Endothelial cell of umbilical vein (primary cell): Measurements from ENCODE around the gene SETD2. TPM values are rescaled to one million over a fixed set of nuclear protein-coding genes. Genes with fewer than 3 reads are reported as not detected.
A peak's percentile ranks its signal among the peaks of the same experiment; 100 is the strongest.

Experiments used
- BruUV-seq: library from RNA; stranded (reverse); fragments of 400-500 nt; replicated peaks from 2 replicates; lab custom pipeline; 2021; lab: Mats Ljungman, UMichigan
- CTCF ChIA-PET: fragments of 300-600, 350-600 bp; sonication (Branson Sonifier 250); formaldehyde crosslinking; loops from one replicate; lab custom pipeline; 2021; ENCODE audit warnings: antibody characterized with exemption, inconsistent platforms; lab: Charles Lee
- POLR2A ChIA-PET: fragments of 300-600, 350-600 bp; sonication (Branson Sonifier 250); formaldehyde crosslinking; loops from one replicate; lab custom pipeline; 2021; ENCODE audit warnings: antibody characterized with exemption, inconsistent platforms; lab: Charles Lee
- DNase-seq: peaks from one replicate; pipeline ENCODE4 v3.0.0-alpha.2; 2011; ENCODE audit warnings: low read depth, low spot score
- FAIRE-seq: peaks from 2 replicates; lab custom pipeline; 2011; peaks lifted over from hg19 to GRCh38; lab: Jason Lieb, UNC
- H2AFZ ChIP-seq: 2 replicates; pipeline ENCODE4 v1.6.0; 2012; ENCODE audit warnings: low read depth, low read length, control low read depth, inconsistent platforms
- H3K27ac ChIP-seq: 2 replicates; pipeline ENCODE4 v1.5.1; 2011; ENCODE audit warnings: low read depth, mild to moderate bottlenecking, control low read depth, low read length, moderate library complexity; ENCODE audit not compliant: insufficient read depth
- H3K27me3 ChIP-seq, 2 experiments: 2 replicates each; pipeline versions ENCODE4 v1.6.0 to v1.6.1; 2011; ENCODE audit warnings: low read length in 2 of 2, mixed read lengths in 1 of 2; ENCODE audit not compliant: control insufficient read depth in 2 of 2, insufficient read depth in 2 of 2
- H3K36me3 ChIP-seq, 2 experiments: 2 replicates in 1 of 2; 3 replicates in 1 of 2; pipeline ENCODE4 v1.5.1; 2011; ENCODE audit warnings: low read length in 2 of 2, mild to moderate bottlenecking in 1 of 2, moderate library complexity in 1 of 2; ENCODE audit not compliant: control insufficient read depth in 2 of 2, insufficient read depth in 2 of 2; ENCODE audit errors: extremely low read depth in 1 of 2
- H3K4me1 ChIP-seq: 3 replicates; pipeline ENCODE4 v1.5.1; 2011; ENCODE audit warnings: mild to moderate bottlenecking, low read length; ENCODE audit not compliant: control insufficient read depth, insufficient read depth; ENCODE audit errors: extremely low read depth
- H3K4me2 ChIP-seq: 2 replicates; pipeline ENCODE4 v1.6.1; 2011; ENCODE audit warnings: low read length, control low read depth, mixed read lengths; ENCODE audit not compliant: insufficient read depth
- H3K4me3 ChIP-seq, 3 experiments: fragments of 200-600 bp in 1 of 3; sonication (generic), shearing (Covaris generic) in 1 of 3; replicated peaks in 1 of 3; 2 replicates each; pipeline ENCODE4 v1.5.1; 2011 to 2016; ENCODE audit warnings: control low read depth in 3 of 3, low read length in 3 of 3, mild to moderate bottlenecking in 2 of 3, inconsistent platforms in 1 of 3, low read depth in 1 of 3, moderate library complexity in 1 of 3; ENCODE audit not compliant: insufficient read depth in 1 of 3
- H3K79me2 ChIP-seq: 2 replicates; pipeline ENCODE4 v1.6.0; 2012; ENCODE audit warnings: low read length, inconsistent platforms; ENCODE audit not compliant: control insufficient read depth, insufficient read depth
- H3K9ac ChIP-seq: replicated peaks from 2 replicates; pipeline ENCODE3; 2011; ENCODE audit warnings: low read length, control low read depth; ENCODE audit not compliant: insufficient read depth; ENCODE audit errors: extremely low read depth
- H3K9me1 ChIP-seq: replicated peaks from 3 replicates; pipeline ENCODE4 v1.6.0; 2011; ENCODE audit warnings: mild to moderate bottlenecking, low read length; ENCODE audit not compliant: control insufficient read depth, insufficient read depth; ENCODE audit errors: extremely low read depth
- H3K9me3 ChIP-seq: replicated peaks from 2 replicates; pipeline ENCODE4 v1.5.1; 2012; ENCODE audit warnings: low read length, inconsistent platforms; ENCODE audit not compliant: control insufficient read depth, insufficient read depth
- H4K20me1 ChIP-seq: replicated peaks from 2 replicates; pipeline ENCODE3; 2011; ENCODE audit warnings: mild to moderate bottlenecking, low read length; ENCODE audit not compliant: control insufficient read depth, insufficient read depth; ENCODE audit errors: extremely low read depth
- EZH2 ChIP-seq: IDR thresholded peaks from 2 replicates; pipeline ENCODE4 v1.6.1; 2012; ENCODE audit warnings: borderline replicate concordance, low read depth, mild to moderate bottlenecking, moderate library complexity, low read length, inconsistent platforms; ENCODE audit not compliant: severe bottlenecking
- FOS ChIP-seq: IDR thresholded peaks from 2 replicates; pipeline ENCODE4 v1.6.1; 2011; ENCODE audit warnings: mild to moderate bottlenecking, low read length, moderate library complexity, borderline replicate concordance; ENCODE audit not compliant: insufficient read depth
- GATA2 ChIP-seq: IDR thresholded peaks from 2 replicates; pipeline ENCODE4 v1.7.0; 2011; ENCODE audit warnings: low read depth, mild to moderate bottlenecking, moderate library complexity, mixed read lengths, low read length; ENCODE audit not compliant: insufficient read length, insufficient read depth
- JUN ChIP-seq: IDR thresholded peaks from 2 replicates; pipeline ENCODE4 v1.6.1; 2011; ENCODE audit warnings: borderline replicate concordance, low read depth; ENCODE audit not compliant: insufficient read length, insufficient read depth
- MYC ChIP-seq: IDR thresholded peaks from one replicate; pipeline ENCODE4 v1.6.1; 2011; ENCODE audit warnings: mild to moderate bottlenecking, low read depth, low read length
- POLR2A ChIP-seq: IDR thresholded peaks from 2 replicates; pipeline ENCODE4 v1.6.1; 2012; ENCODE audit warnings: low read depth, mild to moderate bottlenecking, control low read depth, low read length
- POLR2AphosphoS5 ChIP-seq: IDR thresholded peaks from 2 replicates; pipeline ENCODE4 v1.6.1; 2012; ENCODE audit warnings: low read depth, mild to moderate bottlenecking, control low read depth, low read length, moderate library complexity; ENCODE audit not compliant: insufficient read depth
- dilution Hi-C: fragments of 300-500 bp; cut with MboI; formaldehyde crosslinking; loops from one replicate; pipeline ENCODE4 v1.15.0; 2019; ENCODE audit warnings: low sequenced_read_pairs; ENCODE audit not compliant: extremely low pct_ligation_motif_present
- intact Hi-C: fragments of 100-400 bp; cut with micrococcal nuclease; formaldehyde crosslinking; loops from one replicate; pipeline ENCODE4 v1.10.0; 2022
- polyA plus RNA-seq, 4 experiments: library from polyadenylated mRNA; depleted of rRNA in 3 of 4; stranded (reverse) in 3 of 4; unstranded in 1 of 4; fragments of >200 nt; gene quantifications; 2 replicates each; pipeline versions ENCODE4 v1.2.1 to v1.2.3, GENCODE V29; 2011 to 2012; ENCODE audit warnings: missing spikeins in 1 of 4
- total RNA-seq: library from RNA; stranded (reverse); gene quantifications from 2 replicates; pipeline ENCODE4 v1.2.3, GENCODE V29; 2021
- TF ChIP-seq, protein P1 (sequence below): IDR thresholded peaks from 2 replicates; pipeline ENCODE4 v1.6.1; 2011; ENCODE audit not compliant: insufficient read depth, insufficient read length
- TF ChIP-seq, protein P2 (sequence below), 2 donors: IDR thresholded peaks; 1 replicate in 1 of 2; 2 replicates in 1 of 2; pipeline ENCODE4 v1.5.1; 2011; ENCODE audit warnings: low read length in 2 of 2, mild to moderate bottlenecking in 2 of 2, moderate library complexity in 2 of 2, control low read depth in 1 of 2, inconsistent platforms in 1 of 2, low read depth in 1 of 2; ENCODE audit not compliant: insufficient read depth in 1 of 2; ENCODE audit errors: extremely low read depth in 1 of 2

Gene SETD2
- total and polyA plus RNA-seq, 2 donors (not counting 3 experiments of a cell fraction or from before 2014, with no cell fraction given) = 13.7 to 41.4 TPM

DNA sequence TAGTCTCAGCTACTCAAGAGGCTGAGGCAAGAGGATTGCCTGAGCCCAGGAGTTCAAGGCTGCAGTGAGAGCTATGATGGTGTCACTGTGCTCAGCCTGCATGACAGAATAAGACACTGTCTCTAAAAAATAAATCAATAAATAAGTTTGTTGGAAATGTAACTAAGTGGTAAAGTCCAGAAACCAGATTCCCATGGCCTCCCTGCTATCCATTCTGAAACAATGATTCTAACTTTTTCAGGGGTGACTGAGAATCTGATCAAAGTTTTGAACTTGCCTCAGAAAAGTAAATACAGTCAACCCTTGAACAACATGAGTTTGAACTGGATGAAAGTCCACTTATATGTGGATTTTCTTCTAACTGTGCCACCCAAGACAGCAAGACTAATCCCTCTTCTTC lies 98.2 kb downstream of the SETD2 start:
- Histone ChIP-seq H3K4me1 (no peaks in the 10 kb centered on the region), H3K4me3 (no peak overlapping the region), H2AFZ (no peak overlapping the region), H3K4me2 (no peak overlapping the region), H3K27me3 (no peaks in the 10 kb centered on the region), H4K20me1 (no peaks in the 10 kb centered on the region), H3K79me2 (peaks cover 12% of the 10 kb centered on the region), H3K9me3 (no peaks in the 10 kb centered on the region), H3K9me1 (no peaks in the 10 kb centered on the region), H3K9ac (no peak overlapping the region), H3K27ac (no peak overlapping the region), H3K36me3 (peaks cover 2 to 5% of the 10 kb centered on the region in 2 experiments)
- POLR2A ChIA-PET = no interaction called here
- dilution Hi-C loops (no loop called here), intact Hi-C loops (no loop called here)
- peak; percentile 24 for FAIRE-seq
- CTCF ChIA-PET = no interaction called here
- TF ChIP-seq, protein P1, sequence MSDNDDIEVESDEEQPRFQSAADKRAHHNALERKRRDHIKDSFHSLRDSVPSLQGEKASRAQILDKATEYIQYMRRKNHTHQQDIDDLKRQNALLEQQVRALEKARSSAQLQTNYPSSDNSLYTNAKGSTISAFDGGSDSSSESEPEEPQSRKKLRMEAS = no peak
- TF ChIP-seq GATA2 (no peak), EZH2 (no peak), JUN (no peak), POLR2AphosphoS5 (no peak), MYC (no peak), FOS (no peak), POLR2A (no peak)
- TF ChIP-seq, protein P2, sequence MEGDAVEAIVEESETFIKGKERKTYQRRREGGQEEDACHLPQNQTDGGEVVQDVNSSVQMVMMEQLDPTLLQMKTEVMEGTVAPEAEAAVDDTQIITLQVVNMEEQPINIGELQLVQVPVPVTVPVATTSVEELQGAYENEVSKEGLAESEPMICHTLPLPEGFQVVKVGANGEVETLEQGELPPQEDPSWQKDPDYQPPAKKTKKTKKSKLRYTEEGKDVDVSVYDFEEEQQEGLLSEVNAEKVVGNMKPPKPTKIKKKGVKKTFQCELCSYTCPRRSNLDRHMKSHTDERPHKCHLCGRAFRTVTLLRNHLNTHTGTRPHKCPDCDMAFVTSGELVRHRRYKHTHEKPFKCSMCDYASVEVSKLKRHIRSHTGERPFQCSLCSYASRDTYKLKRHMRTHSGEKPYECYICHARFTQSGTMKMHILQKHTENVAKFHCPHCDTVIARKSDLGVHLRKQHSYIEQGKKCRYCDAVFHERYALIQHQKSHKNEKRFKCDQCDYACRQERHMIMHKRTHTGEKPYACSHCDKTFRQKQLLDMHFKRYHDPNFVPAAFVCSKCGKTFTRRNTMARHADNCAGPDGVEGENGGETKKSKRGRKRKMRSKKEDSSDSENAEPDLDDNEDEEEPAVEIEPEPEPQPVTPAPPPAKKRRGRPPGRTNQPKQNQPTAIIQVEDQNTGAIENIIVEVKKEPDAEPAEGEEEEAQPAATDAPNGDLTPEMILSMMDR (IDR thresholded peaks at IDR 0.05; ENCODE audit: extremely low read depth in 1 of 2, insufficient read depth in 1 of 2, low read depth in 1 of 2, low read length in 2 of 2) = no peak
- DNase-seq = no peak
- BruUV-seq = no TSS peak
